WI38 (cell line): ENCODE measurements around the gene ANKH.

Experiments
- H3K4me3 ChIP-seq: 2 replicates; pipeline ENCODE4 v1.5.1; 2011; ENCODE audit warnings: low read depth, mild to moderate bottlenecking, control low read depth, low read length
- TF ChIP-seq, protein P1 (sequence below): IDR thresholded peaks from 2 replicates; pipeline ENCODE4 v1.5.1; 2012; ENCODE audit warnings: low read depth, mild to moderate bottlenecking, control low read depth, low read length

The ANKH gene

GRCh38 chr5:14726066-14726838 is 145.3 kb downstream of the ANKH start:
- TF ChIP-seq, protein P1, sequence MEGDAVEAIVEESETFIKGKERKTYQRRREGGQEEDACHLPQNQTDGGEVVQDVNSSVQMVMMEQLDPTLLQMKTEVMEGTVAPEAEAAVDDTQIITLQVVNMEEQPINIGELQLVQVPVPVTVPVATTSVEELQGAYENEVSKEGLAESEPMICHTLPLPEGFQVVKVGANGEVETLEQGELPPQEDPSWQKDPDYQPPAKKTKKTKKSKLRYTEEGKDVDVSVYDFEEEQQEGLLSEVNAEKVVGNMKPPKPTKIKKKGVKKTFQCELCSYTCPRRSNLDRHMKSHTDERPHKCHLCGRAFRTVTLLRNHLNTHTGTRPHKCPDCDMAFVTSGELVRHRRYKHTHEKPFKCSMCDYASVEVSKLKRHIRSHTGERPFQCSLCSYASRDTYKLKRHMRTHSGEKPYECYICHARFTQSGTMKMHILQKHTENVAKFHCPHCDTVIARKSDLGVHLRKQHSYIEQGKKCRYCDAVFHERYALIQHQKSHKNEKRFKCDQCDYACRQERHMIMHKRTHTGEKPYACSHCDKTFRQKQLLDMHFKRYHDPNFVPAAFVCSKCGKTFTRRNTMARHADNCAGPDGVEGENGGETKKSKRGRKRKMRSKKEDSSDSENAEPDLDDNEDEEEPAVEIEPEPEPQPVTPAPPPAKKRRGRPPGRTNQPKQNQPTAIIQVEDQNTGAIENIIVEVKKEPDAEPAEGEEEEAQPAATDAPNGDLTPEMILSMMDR: no peak
- H3K4me3 ChIP-seq: no peak overlapping the region

- TF ChIP-seq, protein P1: no peak
- no peak overlapping the region for H3K4me3 ChIP-seq
Measured at GRCh38 chr5:14724633-14725032, 146.9 kb downstream of the ANKH start.

DNA sequence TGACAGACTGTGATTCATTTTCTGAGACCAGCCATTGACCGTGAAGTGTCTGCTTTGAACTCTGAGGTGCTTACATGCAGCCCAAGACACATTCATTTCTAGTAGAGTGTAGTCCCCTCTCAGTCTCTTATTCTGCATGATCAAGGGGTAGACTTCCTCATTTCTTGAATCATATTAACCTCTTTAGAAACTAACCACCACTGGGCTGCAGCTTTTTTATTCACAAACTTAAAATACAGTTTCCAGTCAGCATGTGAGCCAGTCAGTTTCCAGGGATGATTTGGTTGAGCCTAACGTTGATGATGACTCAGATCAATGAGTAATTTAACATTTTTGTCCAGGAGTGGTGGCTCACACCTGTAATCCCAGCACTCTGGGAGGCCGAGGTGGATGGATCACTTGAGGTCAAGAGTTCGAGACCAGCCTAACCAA is 147.9 kb downstream of the ANKH start:
- no peak overlapping the region for H3K4me3 ChIP-seq
- TF ChIP-seq, protein P1: no peak

- H3K4me3 ChIP-seq: no peak overlapping the region
- TF ChIP-seq, protein P1: no peak
Measured at GRCh38 chr5:14722923-14723322, 148.7 kb downstream of the ANKH start.

- TF ChIP-seq, protein P1: no peak
- no peak overlapping the region for H3K4me3 ChIP-seq
Measured at GRCh38 chr5:14721990-14722656, 149.5 kb downstream of the ANKH start.

- no peak overlapping the region for H3K4me3 ChIP-seq
- TF ChIP-seq, protein P1: no peak
Measured at GRCh38 chr5:14720236-14720923, 151.2 kb downstream of the ANKH start.

DNA sequence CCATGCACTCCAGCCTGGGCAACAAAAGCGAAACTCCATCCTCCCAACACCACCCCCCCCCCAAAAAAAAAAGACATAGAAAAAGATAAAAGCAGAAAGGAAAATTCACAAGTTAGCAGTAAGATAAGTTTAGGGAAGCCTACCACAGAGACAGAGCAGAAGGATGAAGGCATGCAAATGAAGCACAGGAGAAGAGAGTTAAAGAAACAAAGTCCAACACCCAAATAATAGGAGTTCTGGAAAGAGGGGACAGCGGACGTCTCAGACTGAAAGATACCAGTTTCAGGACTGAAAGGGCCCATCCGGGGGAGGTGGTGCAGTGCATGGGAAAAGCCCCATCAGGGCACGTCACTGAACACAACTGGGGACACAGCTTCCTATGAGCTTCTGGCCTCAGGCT is 152.8 kb downstream of the ANKH start:
- no peak overlapping the region for H3K4me3 ChIP-seq
- TF ChIP-seq, protein P1: no peak
